NCI-H1092 treated with DMSO at 0.1 percent for 48 hours (cell line): ENCODE measurements around the gene NIN.

ENCODE experiments used
- DNase-seq: peaks from one replicate; lab custom pipeline; 2025; lab: John Stamatoyannopoulos, UW

The NIN gene

GRCh38 chr14:50792634-50793068 is 38.3 kb downstream of the NIN start:
- no peak for DNase-seq

GRCh38 chr14:50792051-50792477 is 38.9 kb downstream of the NIN start:
- DNase-seq: no peak

- DNase-seq: no peak
Measured at GRCh38 chr14:50791201-50791600, 39.8 kb downstream of the NIN start.

- no peak for DNase-seq
Measured at GRCh38 chr14:50790589-50790988, 40.4 kb downstream of the NIN start.

GRCh38 chr14:50786751-50787464 is 44.1 kb downstream of the NIN start:
- no peak for DNase-seq

- DNase-seq: no peak
Measured at GRCh38 chr14:50785457-50786063, 45.4 kb downstream of the NIN start.

GRCh38 chr14:50784683-50785456 is 46.1 kb downstream of the NIN start:
- no peak for DNase-seq

- no peak for DNase-seq
Measured at GRCh38 chr14:50783563-50783962, 47.4 kb downstream of the NIN start.

- DNase-seq: no peak
Measured at GRCh38 chr14:50780393-50780792, 50.6 kb downstream of the NIN start.

- DNase-seq: no peak
Measured at GRCh38 chr14:50778721-50779483, 52.1 kb downstream of the NIN start.

GRCh38 chr14:50776522-50776921 is 54.4 kb downstream of the NIN start:
- DNase-seq: no peak

GRCh38 chr14:50775357-50775756 is 55.6 kb downstream of the NIN start:
- DNase-seq: no peak

- DNase-seq: no peak
Measured at GRCh38 chr14:50774542-50775267, 56.3 kb downstream of the NIN start.

GRCh38 chr14:50773632-50774541 is 57.1 kb downstream of the NIN start:
- DNase-seq: peak; percentile 39

- DNase-seq: no peak
Measured at GRCh38 chr14:50772412-50772811, 58.5 kb downstream of the NIN start.

GRCh38 chr14:50770586-50770985 is 60.4 kb downstream of the NIN start:
- no peak for DNase-seq

- DNase-seq: peak; percentile 55
Measured at GRCh38 chr14:50769863-50770500, 61.0 kb downstream of the NIN start.

- no peak for DNase-seq
Measured at GRCh38 chr14:50768680-50769079, 62.3 kb downstream of the NIN start.

GRCh38 chr14:50766338-50766886 is 64.5 kb downstream of the NIN start:
- no peak for DNase-seq
